KMS-11 (cell line): Measurements from ENCODE around the gene OSGEP.

Experiments used
- H2AFZ ChIP-seq: fragments of 200-600 bp; sonication (generic); 2 replicates; pipeline ENCODE4 v1.6.1; 2016; ENCODE audit warnings: antibody characterized with exemption, mixed run types, low read depth
- H3K27ac ChIP-seq: fragments of 200-600 bp; sonication (generic); 2 replicates; pipeline ENCODE4 v1.6.1; 2016; ENCODE audit warnings: mild to moderate bottlenecking, mixed run types
- H3K27me3 ChIP-seq: fragments of 200-600 bp; sonication (generic); 2 replicates; pipeline ENCODE4 v1.6.1; 2017; ENCODE audit warnings: mild to moderate bottlenecking, low read depth, mixed run types, moderate library complexity; ENCODE audit not compliant: insufficient read depth
- H3K36me3 ChIP-seq: fragments of 200-600 bp; sonication (generic); 2 replicates; pipeline ENCODE4 v1.6.1; 2017; ENCODE audit warnings: mild to moderate bottlenecking, mixed run types; ENCODE audit not compliant: insufficient read depth
- H3K4me1 ChIP-seq: fragments of 200-600 bp; sonication (generic); 2 replicates; pipeline ENCODE4 v1.6.1; 2016; ENCODE audit warnings: mild to moderate bottlenecking, low read depth, mixed run types; ENCODE audit not compliant: poor library complexity, severe bottlenecking
- H3K4me2 ChIP-seq: fragments of 200-600 bp; sonication (generic); 2 replicates; pipeline ENCODE4 v1.7.0; 2016; ENCODE audit warnings: mild to moderate bottlenecking, mixed run types
- H3K4me3 ChIP-seq: fragments of 200-600 bp; sonication (generic); IDR thresholded peaks from 2 replicates; pipeline ENCODE4 v1.6.1; 2017; ENCODE audit warnings: low read depth, low read length, mixed read lengths; ENCODE audit not compliant: insufficient read depth
- H3K79me2 ChIP-seq: fragments of 200-600 bp; sonication (generic); 2 replicates; pipeline ENCODE4 v1.6.1; 2016; ENCODE audit warnings: low read depth, mixed run types; ENCODE audit not compliant: insufficient read depth
- H3K9ac ChIP-seq: fragments of 200-600 bp; sonication (generic); 2 replicates; pipeline ENCODE4 v1.6.1; 2016; ENCODE audit warnings: mild to moderate bottlenecking, mixed run types
- H4K20me1 ChIP-seq: fragments of 200-600 bp; sonication (generic); 2 replicates; pipeline ENCODE4 v1.6.1; 2016; ENCODE audit warnings: mild to moderate bottlenecking, mixed run types; ENCODE audit not compliant: insufficient read depth
- TF ChIP-seq, protein P1 (sequence below): fragments of 200-600 bp; sonication (generic); conservative IDR thresholded peaks from 2 replicates; pipeline ENCODE4 v1.6.1; 2017; ENCODE audit warnings: low read depth, mild to moderate bottlenecking, antibody characterized with exemption, low read length, moderate library complexity, mixed read lengths

The OSGEP gene

DNA sequence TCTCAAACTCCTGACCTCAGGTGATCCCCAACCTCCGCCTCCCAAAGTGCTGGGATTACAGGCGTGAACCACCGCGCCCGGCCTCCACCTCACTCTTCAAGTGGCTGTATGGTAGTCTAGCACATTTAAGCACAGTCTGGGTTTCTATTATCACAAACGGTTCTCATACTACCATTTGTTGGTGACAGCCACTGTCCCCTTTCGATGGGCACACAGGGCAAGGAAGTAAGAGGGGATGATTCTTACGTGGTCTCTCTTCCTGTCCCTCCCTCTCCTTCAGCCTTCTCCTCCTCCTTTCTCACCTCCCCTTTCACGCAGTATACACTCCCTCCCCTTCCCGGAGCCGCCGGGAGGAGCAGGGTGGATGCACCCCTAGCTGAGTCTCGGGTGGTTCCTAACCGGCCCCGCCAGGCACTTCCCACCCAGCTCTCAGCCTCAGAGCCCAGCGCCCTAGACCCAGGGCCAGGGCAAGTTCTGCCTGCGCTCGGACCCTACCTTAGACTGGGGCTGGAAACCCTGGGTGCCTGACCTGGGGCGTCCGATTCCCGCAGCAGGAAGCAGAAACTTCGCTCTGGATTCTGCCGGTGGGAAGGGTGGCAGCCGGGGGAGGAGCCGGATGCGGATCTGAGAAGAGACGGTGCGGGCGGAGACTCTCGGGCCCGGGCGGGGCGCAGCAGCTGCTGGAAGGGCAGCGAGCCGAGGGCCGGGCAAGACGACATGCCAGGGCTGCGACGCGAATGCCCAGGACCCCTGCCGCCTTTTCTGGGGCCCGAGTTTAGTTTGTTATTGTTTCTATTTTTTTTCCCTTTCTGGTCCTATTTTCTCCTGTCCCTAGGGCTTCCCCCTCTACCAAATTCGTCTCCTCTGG lies 41.5 kb downstream of the OSGEP start, which contains the start of gene TEP1:
TSS of gene TEP1 (minus strand) at position 626 of the 868 bp plus-strand sequence. CDS start 5,062 bp downstream, outside the sequence.
- peaks cover 22% of the 10 kb centered on the region for H3K4me1 ChIP-seq
- no peaks in the 10 kb centered on the region for H3K36me3 ChIP-seq
- no peaks in the 10 kb centered on the region; the same call in 1 of the 2 replicates for H3K79me2 ChIP-seq
- H2AFZ ChIP-seq = peak within 1 kb of the TSS; percentile 90
- H3K4me3 ChIP-seq = no peak within 1 kb of the TSS
- peak within 1 kb of the TSS; percentile 55 for H3K27ac ChIP-seq
- H4K20me1 ChIP-seq = no peaks in the 10 kb centered on the region
- TF ChIP-seq, protein P1, sequence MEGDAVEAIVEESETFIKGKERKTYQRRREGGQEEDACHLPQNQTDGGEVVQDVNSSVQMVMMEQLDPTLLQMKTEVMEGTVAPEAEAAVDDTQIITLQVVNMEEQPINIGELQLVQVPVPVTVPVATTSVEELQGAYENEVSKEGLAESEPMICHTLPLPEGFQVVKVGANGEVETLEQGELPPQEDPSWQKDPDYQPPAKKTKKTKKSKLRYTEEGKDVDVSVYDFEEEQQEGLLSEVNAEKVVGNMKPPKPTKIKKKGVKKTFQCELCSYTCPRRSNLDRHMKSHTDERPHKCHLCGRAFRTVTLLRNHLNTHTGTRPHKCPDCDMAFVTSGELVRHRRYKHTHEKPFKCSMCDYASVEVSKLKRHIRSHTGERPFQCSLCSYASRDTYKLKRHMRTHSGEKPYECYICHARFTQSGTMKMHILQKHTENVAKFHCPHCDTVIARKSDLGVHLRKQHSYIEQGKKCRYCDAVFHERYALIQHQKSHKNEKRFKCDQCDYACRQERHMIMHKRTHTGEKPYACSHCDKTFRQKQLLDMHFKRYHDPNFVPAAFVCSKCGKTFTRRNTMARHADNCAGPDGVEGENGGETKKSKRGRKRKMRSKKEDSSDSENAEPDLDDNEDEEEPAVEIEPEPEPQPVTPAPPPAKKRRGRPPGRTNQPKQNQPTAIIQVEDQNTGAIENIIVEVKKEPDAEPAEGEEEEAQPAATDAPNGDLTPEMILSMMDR = no peak
- H3K27me3 ChIP-seq = no peaks in the 10 kb centered on the region
- peak within 1 kb of the TSS; percentile 91 for H3K4me2 ChIP-seq
- peak within 1 kb of the TSS; percentile 50; the same call in 1 of the 2 replicates for H3K9ac ChIP-seq

DNA sequence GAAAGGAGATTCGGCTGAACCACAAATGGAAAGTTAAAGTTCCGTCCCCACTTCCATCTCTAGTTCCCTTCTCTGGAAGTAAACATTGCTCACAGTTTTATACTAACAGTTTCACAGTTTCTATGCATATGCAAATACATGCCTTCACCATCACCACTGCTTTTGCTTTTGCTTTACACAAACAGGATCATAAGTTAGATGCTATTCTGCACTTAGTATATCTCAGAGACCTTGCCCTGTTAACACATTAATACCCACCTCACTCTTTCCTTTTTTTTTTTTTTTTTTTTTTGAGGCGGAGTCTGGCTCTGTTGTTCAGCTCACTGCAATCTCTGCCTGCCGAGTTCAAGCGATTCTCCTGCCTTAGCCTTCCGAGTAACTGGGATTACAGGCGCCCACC lies 42.2 kb downstream of the OSGEP start:
- Histone ChIP-seq H3K4me3 (no peak overlapping the region), H3K4me2 (peak overlapping the region; percentile 91), H3K36me3 (no peaks in the 10 kb centered on the region), H3K79me2 (no peaks in the 10 kb centered on the region; the same call in 1 of the 2 replicates), H2AFZ (no peak overlapping the region; the same call in 1 of the 2 replicates), H3K4me1 (peaks cover 22% of the 10 kb centered on the region), H3K27ac (peak overlapping the region; percentile 55; the same call in 1 of the 2 replicates), H3K27me3 (no peaks in the 10 kb centered on the region), H4K20me1 (no peaks in the 10 kb centered on the region), H3K9ac (peak overlapping the region; percentile 50; the same call in 1 of the 2 replicates)
- TF ChIP-seq, protein P1 = no peak

GRCh38 chr14:20409226-20409625 lies 45.4 kb downstream of the OSGEP start:
- Histone ChIP-seq H3K4me2 (no peak overlapping the region), H3K36me3 (no peaks in the 10 kb centered on the region), H2AFZ (no peak overlapping the region), H3K4me3 (no peak overlapping the region), H3K27ac (no peak overlapping the region), H3K79me2 (no peaks in the 10 kb centered on the region; the same call in 1 of the 2 replicates), H4K20me1 (no peaks in the 10 kb centered on the region), H3K9ac (no peak overlapping the region), H3K27me3 (no peaks in the 10 kb centered on the region), H3K4me1 (peaks cover 11% of the 10 kb centered on the region)
- TF ChIP-seq, protein P1 = no peak

GRCh38 chr14:20403521-20403920 lies 51.1 kb downstream of the OSGEP start:
- Histone ChIP-seq H3K9ac (no peak overlapping the region), H2AFZ (no peak overlapping the region), H3K27me3 (no peaks in the 10 kb centered on the region), H3K4me2 (no peak overlapping the region), H3K27ac (no peak overlapping the region), H3K4me1 (no peaks in the 10 kb centered on the region), H4K20me1 (no peaks in the 10 kb centered on the region), H3K79me2 (no peaks in the 10 kb centered on the region), H3K4me3 (no peak overlapping the region), H3K36me3 (no peaks in the 10 kb centered on the region)
- TF ChIP-seq, protein P1 = no peak
